Subcutaneous adipose tissue (tissue), 4 donors: ENCODE data around the gene BARX2. TPM values are rescaled to one million over a fixed set of nuclear protein-coding genes. Genes with fewer than 3 reads are reported as not detected.

ENCODE experiments used
- total RNA-seq, 4 donors: library from RNA; depleted of rRNA; stranded (reverse); fragments of >200 nt; gene quantifications; one replicate each; pipeline ENCODE4 v1.1.0, GENCODE V29; 2016
- TF ChIP-seq, protein P1 (sequence below): fragments of 450-650 bp; IDR thresholded peaks from one replicate; pipeline ENCODE4 v1.5.1; 2016; ENCODE audit warnings: low read depth, mild to moderate bottlenecking, control low read depth, antibody characterized with exemption, moderate library complexity

The BARX2 gene
- total RNA-seq, 4 donors from 2014 or later = not detected

DNA sequence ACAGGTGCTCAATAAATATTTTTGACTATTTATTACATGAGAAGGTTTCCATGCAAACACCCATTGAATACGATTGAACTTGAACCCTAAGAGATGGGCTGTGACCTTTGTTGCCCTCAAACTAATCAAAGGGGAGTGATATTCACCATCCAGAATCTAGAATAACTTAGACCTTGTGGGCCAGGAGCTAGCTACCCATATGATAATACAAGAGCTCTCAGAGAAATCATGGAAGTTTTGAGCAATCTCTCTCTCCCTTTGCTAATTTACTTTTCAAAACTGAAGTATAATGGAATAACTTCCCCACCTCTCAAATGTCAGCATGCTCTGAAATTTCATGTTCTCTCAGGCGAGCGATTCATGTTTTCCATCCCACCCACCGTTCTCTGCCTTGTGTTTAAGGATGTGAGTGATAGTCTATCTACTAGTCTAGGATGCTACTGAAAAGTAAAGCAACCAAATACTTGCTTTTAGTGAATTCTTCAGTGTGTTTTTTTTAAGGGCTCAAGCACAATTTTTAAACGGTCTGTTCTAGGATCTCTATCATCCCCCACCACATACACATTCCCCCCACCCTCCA lies 33.3 kb downstream of the BARX2 start:
- TF ChIP-seq, protein P1, sequence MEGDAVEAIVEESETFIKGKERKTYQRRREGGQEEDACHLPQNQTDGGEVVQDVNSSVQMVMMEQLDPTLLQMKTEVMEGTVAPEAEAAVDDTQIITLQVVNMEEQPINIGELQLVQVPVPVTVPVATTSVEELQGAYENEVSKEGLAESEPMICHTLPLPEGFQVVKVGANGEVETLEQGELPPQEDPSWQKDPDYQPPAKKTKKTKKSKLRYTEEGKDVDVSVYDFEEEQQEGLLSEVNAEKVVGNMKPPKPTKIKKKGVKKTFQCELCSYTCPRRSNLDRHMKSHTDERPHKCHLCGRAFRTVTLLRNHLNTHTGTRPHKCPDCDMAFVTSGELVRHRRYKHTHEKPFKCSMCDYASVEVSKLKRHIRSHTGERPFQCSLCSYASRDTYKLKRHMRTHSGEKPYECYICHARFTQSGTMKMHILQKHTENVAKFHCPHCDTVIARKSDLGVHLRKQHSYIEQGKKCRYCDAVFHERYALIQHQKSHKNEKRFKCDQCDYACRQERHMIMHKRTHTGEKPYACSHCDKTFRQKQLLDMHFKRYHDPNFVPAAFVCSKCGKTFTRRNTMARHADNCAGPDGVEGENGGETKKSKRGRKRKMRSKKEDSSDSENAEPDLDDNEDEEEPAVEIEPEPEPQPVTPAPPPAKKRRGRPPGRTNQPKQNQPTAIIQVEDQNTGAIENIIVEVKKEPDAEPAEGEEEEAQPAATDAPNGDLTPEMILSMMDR = no peak

DNA sequence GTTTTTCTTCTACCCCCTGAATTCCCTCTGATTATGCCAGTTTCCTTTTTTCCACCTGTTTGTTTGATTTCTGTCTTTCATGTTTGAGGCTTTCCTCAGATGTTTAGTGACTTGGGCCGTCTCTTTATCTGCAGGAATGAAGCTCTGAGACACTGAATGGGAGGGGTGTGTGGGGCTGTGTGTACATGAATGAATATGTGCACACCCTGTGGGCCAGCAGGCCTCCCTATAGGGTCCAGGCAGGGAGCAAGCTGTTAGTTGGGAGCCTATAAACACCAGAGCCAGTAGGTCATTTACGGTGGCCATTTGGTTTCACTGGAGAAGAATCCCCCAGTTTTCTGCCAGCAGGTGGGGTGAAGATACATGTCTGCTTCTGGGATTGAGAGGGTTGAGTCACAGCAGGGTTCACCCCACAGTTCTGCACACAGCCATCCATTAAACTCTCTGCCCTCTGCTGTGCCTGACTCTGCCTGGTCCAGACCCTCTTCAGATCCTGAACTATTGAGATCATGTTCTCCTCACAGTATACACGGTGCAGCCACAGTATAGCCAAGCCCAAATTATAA lies 34.8 kb downstream of the BARX2 start:
- TF ChIP-seq, protein P1 = no peak

DNA sequence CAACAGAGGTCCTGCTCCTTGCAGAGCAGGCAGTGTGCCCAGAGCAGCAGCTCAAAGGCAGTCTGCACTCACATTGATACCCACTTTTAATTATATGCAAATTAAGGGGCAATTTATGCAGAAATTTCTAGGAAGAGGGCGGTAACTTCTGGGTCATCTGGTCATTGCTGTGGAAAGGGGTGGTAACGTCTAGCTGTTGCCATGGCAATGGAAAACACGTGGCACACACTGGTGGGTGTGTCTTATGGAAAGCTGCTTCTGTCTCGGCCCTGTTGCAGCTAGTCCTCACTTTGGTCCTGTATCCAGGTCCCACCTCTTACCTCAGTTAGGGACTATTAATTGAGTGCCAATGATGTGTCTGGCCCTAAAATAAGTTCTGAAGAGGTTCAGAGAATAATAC lies 36.8 kb downstream of the BARX2 start:
- TF ChIP-seq, protein P1 = no peak

DNA sequence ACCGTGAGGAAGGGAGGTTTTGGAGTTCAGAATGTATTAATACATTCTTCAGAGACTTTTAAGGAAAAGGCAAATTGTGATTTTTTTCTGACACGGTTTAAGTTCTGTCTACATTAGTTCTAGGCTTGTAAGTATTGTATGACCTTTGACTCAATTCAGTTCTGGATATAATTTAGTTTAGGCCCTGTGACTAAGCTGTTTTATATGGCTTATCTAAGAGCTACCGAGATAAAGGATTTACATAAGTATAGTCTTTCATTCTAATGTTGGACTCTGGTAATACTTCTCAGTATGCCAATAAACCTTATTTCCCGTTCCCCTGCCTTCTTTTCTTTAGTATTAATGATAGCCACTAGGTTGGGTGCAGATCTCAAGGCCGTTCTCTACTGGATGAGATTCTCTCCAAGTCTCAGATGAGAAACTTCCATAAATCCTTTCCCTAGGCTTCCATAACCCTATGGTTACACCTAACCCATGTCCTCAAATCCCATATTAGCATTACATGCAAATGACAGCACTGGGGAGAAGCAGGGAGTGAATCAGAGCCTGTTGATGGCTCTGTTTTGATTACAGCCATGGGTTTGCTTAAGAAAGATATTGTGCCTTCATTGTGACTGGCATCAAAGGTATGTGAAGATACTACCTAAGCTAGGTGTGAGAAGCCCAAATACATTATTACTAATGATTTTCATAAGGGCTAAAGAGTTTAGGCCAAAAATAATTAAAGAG lies 38.7 kb downstream of the BARX2 start:
- TF ChIP-seq, protein P1 = no peak

GRCh38 chr11:129416080-129416820 lies 40.6 kb downstream of the BARX2 start:
- TF ChIP-seq, protein P1 = no peak

DNA sequence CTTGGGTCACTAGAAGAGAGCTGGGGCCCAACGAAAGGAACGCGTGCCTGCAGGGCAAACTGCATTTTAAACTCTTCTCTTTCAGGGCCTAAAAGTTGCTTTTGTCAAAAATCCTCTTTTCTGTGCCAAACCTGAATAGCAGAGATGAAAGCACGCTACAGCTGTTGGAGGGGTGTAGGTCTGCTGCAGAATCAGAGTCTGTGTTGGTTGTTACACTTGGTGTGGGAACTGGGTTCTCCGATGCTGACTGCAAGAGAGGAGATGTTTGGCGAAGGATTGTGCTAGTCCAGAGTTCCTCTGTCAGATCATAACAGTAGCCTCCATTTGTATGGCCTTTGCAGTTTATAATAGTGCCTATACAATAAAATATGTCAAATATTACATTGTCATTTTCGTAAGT lies 41.8 kb downstream of the BARX2 start:
- TF ChIP-seq, protein P1 = no peak

GRCh38 chr11:129418039-129418438 lies 42.4 kb downstream of the BARX2 start:
- TF ChIP-seq, protein P1 = no peak
